Mucosa of rectum (tissue), 2 donors: Measurements from ENCODE around the gene YWHAQ.

ENCODE experiments used
- H3K27ac ChIP-seq, 2 donors: one replicate each; pipeline ENCODE4 v1.7.0; 2013; ENCODE audit warnings: inconsistent platforms in 2 of 2, low read depth in 2 of 2, low read length in 2 of 2
- H3K27me3 ChIP-seq, 2 donors: one replicate each; pipeline ENCODE4 v1.7.0; 2013; ENCODE audit warnings: low read length in 2 of 2; ENCODE audit not compliant: control insufficient read depth in 2 of 2, insufficient read depth in 2 of 2
- H3K36me3 ChIP-seq, 2 donors: one replicate each; pipeline ENCODE4 v1.7.0; 2013; ENCODE audit warnings: low read length in 2 of 2; ENCODE audit not compliant: control insufficient read depth in 2 of 2, insufficient read depth in 2 of 2
- H3K4me1 ChIP-seq, 2 donors: one replicate each; pipeline ENCODE4 v1.7.0; 2013; ENCODE audit warnings: low read length in 2 of 2, mild to moderate bottlenecking in 1 of 2; ENCODE audit not compliant: control insufficient read depth in 2 of 2, insufficient read depth in 2 of 2
- H3K4me3 ChIP-seq, 2 donors: one replicate each; pipeline ENCODE4 v1.7.0; 2013; ENCODE audit warnings: low read length in 2 of 2
- H3K9ac ChIP-seq, 2 donors: one replicate each; pipeline ENCODE4 v1.7.0; 2013; ENCODE audit warnings: low read length in 2 of 2, low read depth in 1 of 2, mild to moderate bottlenecking in 1 of 2
- H3K9me3 ChIP-seq, 2 donors: one replicate each; pipeline ENCODE4 v1.7.0; 2013; ENCODE audit warnings: low read length in 2 of 2; ENCODE audit not compliant: control insufficient read depth in 2 of 2
- donor health status: healthy.
- donor health status: Normal muscosa, but diverticular disease.

YWHAQ gene

DNA sequence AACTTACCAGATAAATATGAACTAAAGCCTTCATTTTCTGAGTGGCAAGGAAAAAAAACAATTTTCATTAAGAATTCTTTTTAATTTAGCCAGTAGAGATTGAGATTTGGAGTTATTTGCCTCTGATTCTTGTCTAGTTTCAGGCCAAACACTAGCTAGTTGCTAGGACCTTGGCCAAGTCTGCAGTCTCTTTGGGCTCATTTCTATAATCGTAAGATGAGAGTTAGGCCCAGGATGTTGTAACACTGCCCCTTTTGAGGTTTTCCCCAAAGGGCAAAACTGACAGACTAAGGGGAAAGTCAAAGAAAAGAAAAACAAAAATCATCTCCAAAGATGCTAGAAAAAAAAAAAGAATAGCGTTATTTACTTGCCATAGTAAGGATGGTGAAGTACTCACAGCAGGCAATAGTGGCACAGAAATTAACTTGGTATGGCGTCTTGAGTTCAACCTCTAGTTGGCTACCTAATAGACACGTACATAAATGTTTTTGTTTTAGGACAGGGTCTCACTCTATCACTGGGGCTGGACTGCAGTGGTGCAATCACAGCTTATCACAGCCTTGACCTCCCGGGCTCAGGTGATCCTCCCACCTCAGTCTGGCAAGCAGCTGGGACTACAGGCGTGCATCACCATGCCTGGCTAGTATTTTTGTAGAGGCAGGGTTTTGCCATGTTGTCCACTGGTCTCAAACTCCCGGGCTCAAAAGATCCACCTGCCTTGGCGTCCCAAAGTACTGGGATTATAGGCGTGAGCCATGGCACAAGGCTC lies 52.1 kb downstream of the YWHAQ start:
- H3K27me3 ChIP-seq = no peaks in the 10 kb centered on the region
- no peaks in the 10 kb centered on the region for H3K4me1 ChIP-seq
- H3K4me3 ChIP-seq = no peak overlapping the region
- H3K9ac ChIP-seq = no peak overlapping the region
- no peak overlapping the region for H3K27ac ChIP-seq
- H3K36me3 ChIP-seq = peaks cover 4 to 7% of the 10 kb centered on the region in 2 donors
- no peaks in the 10 kb centered on the region for H3K9me3 ChIP-seq

DNA sequence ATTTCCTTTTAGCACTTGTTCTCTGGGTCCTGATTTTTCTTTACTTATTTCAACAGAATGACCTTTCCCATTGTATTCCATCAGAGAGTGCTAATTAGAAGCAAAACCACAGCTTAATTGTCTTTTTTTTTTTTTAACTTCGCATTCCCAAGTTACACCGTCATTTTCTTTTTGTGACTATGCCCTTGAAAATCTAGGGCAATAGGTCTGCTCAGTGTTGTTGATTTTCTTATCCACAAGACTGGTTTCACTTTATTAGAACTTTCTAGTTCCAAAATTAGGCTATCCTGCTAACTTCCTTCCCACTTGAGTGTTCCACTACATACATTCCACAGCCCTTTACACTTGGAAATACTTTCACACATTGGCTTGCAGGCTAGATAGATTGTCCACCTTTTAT lies 56.5 kb downstream of the YWHAQ start:
- Histone ChIP-seq H3K9me3 (no peaks in the 10 kb centered on the region), H3K27ac (no peak overlapping the region), H3K27me3 (no peaks in the 10 kb centered on the region), H3K4me1 (no peaks in the 10 kb centered on the region), H3K36me3 (no peaks in the 10 kb centered on the region), H3K4me3 (no peak overlapping the region), H3K9ac (no peak overlapping the region)

DNA sequence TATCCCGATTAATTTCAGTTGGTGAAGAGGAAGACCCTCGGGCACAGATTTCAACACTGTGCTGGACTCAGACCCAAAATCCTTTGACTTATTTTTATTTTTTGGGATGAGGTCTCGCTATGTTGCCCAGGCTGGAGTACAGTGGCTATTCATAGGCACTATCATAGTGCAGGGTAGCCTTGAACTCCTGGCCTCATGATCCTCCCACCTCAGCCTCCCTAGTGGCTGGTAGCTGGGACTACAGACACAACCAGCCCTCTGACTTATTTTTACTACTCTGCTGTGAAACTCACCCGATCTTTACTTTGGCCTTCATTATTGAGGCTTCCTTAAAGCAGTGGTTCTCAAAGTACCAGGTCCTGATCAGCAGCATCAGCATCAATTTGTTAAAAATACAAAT lies 57.0 kb downstream of the YWHAQ start:
- Histone ChIP-seq H3K4me3 (no peak overlapping the region), H3K36me3 (no peaks in the 10 kb centered on the region), H3K9ac (no peak overlapping the region), H3K27ac (no peak overlapping the region), H3K27me3 (no peaks in the 10 kb centered on the region), H3K9me3 (no peaks in the 10 kb centered on the region), H3K4me1 (no peaks in the 10 kb centered on the region)

DNA sequence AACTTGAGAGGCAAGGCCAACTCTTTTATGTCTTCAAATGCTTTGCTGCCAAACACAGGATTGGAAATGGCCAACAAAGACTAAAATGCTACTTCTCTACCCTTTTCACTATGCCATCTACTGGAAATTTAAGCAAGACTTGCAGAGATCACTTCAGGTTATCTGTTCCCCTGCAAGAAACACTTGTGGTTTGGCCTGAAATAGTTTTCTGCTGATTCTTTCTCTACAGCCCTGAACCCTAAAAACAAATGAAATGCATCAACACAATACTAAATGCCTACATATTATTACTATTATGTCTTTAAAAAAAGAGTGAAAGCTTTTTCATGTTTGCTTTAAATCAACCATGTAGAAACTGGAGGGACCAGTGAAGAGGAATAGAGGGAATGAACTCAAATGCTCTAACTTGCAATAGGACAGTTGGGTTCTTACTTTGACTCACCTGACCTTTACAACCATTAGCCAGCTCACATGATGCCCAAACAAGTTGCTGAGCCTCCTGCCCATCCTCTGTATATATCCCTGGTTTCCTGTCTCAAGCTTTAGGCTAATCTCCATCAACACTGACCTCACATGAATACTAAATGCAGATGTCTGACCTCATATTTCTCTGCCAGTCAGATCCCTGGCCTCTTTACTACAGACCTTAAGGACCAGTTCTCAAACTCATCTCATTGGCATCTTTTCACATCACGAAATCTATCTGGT lies 57.6 kb downstream of the YWHAQ start:
- Histone ChIP-seq H3K9ac (no peak overlapping the region), H3K36me3 (no peaks in the 10 kb centered on the region), H3K27ac (no peak overlapping the region), H3K4me1 (no peaks in the 10 kb centered on the region), H3K9me3 (no peaks in the 10 kb centered on the region), H3K4me3 (no peak overlapping the region), H3K27me3 (no peaks in the 10 kb centered on the region)

DNA sequence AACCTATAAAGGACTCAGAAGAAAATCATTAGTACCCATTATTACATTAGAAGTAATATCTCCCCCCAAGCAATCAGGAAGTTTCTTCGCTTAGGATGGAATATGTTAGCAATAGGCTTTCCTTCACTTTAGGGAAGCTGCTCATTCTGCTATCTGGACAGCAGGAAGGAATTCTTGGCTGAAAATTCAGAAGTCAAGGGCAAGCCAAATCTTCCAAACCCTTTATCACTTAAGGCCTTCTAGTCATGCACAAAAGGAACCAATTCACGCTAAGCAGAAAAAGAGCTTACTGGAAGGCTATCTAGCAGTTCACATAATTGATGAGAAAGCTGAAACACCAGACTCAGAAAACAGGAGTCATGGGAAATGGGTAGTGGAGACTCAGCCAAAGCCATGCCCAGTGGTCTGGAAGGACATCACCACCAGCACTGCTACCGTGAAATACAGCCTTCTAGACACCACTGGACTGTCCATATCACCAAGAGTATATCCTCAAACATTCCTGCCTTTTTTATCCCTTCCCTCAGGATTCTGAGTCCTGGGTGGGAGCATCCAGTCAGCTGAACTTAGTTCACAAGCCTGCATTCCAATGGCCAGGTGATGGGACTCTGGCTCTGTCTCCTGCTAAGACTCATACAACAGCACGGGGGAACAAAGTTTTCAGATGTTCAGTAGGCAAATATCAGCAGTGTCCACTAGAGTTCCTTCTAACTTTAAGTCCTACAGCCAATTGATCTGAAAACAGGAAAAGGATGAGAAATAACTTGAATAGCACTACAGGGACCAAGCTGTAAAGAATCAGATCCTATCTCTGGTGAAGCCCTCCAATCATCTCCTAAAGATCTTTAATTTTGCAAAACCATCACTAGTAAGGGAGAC lies 60.4 kb downstream of the YWHAQ start:
- no peaks in the 10 kb centered on the region for H3K4me1 ChIP-seq
- H3K4me3 ChIP-seq = no peak overlapping the region
- no peaks in the 10 kb centered on the region for H3K9me3 ChIP-seq
- no peaks in the 10 kb centered on the region for H3K36me3 ChIP-seq
- no peak overlapping the region for H3K9ac ChIP-seq
- no peaks in the 10 kb centered on the region for H3K27me3 ChIP-seq
- H3K27ac ChIP-seq = no peak overlapping the region

DNA sequence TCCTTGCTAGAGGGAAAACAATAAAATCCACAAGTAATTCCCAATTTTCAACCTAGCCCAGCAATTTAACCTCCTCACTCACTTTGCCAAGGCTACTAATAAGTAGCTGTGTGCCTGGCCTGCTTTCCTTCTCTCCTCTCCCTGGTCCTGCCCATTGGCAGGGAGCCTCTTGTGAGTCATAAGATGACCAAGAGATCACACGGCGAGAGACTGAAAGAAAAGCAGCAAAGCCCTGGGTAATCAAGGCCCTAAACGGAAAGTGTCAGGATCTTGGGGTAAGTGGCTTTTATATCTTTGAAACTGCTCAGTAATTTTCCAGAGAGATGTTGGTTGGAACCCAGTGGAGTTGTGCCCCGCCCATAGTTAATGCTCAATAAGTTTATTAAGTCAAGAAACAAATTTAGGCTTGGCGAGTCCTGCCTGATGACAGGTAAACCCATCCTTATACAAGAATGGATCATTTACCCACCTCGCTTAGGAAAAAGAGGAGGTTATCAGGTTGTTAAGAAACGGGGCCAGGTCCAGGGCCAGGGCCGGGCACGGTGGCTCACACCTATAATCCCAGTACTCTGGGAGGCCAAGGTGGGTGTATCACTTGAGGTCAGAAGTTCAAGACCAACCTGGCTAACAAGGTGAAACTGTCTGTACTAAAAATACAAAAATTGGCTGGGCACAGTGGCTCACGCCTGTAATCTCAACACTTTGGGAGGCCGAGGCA lies 65.2 kb downstream of the YWHAQ start:
- H3K9me3 ChIP-seq = no peaks in the 10 kb centered on the region
- H3K27me3 ChIP-seq = no peaks in the 10 kb centered on the region
- no peaks in the 10 kb centered on the region for H3K36me3 ChIP-seq
- H3K9ac ChIP-seq = peak overlapping the region in 1 of 2 donors; percentile 26
- H3K4me3 ChIP-seq = no peak overlapping the region
- peaks cover 0 to 5% of the 10 kb centered on the region in 2 donors for H3K4me1 ChIP-seq
- peak overlapping the region; percentile 18 to 55 for H3K27ac ChIP-seq

DNA sequence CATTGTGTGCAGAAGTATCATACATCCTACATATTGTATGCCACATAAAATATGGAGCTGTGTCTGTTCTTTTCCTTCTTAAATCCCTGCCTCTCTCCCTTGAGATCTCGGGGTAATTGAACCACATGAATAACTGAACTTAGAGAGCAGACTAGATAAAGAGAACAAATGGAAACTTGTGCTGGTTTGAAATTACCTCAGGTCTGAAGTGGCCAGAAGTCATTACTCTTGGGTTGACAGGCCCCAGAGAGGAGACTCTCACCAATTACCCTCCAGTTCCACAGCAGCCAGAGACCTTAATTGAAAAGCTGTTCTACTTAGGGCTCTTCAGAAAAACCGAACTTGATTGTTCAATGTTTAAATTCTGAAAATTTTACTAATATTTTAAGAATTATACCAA lies 70.2 kb downstream of the YWHAQ start:
- H3K9me3 ChIP-seq = no peaks in the 10 kb centered on the region
- no peak overlapping the region for H3K27ac ChIP-seq
- no peak overlapping the region for H3K9ac ChIP-seq
- no peaks in the 10 kb centered on the region for H3K36me3 ChIP-seq
- no peaks in the 10 kb centered on the region for H3K27me3 ChIP-seq
- H3K4me1 ChIP-seq = peaks cover 5% of the 10 kb centered on the region in 2 donors
- H3K4me3 ChIP-seq = no peak overlapping the region

DNA sequence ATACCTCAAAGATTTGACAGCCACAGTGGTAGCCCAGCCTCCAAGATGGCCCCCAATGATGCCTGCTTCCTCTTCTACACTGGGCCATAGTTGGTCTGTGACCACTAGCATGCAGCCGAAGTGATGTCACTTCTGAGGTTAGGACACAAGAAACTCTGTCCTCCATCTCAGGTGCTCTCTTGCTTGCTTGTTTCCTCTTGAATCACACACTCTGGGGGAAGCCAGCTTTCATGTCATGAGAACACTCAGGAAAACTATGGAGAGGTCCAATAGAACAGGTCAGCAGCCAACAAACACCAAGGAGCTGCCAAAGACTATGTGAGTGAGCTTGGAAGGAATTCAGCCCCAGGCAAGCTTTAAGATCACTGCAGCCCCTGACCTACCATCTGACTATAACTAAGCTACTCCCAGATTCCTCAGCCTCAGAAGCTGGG lies 71.8 kb downstream of the YWHAQ start:
- H3K36me3 ChIP-seq = no peaks in the 10 kb centered on the region
- H3K9me3 ChIP-seq = no peaks in the 10 kb centered on the region
- no peak overlapping the region for H3K27ac ChIP-seq
- no peak overlapping the region for H3K9ac ChIP-seq
- peaks cover 11 to 13% of the 10 kb centered on the region in 2 donors for H3K4me1 ChIP-seq
- H3K27me3 ChIP-seq = no peaks in the 10 kb centered on the region
- no peak overlapping the region for H3K4me3 ChIP-seq

DNA sequence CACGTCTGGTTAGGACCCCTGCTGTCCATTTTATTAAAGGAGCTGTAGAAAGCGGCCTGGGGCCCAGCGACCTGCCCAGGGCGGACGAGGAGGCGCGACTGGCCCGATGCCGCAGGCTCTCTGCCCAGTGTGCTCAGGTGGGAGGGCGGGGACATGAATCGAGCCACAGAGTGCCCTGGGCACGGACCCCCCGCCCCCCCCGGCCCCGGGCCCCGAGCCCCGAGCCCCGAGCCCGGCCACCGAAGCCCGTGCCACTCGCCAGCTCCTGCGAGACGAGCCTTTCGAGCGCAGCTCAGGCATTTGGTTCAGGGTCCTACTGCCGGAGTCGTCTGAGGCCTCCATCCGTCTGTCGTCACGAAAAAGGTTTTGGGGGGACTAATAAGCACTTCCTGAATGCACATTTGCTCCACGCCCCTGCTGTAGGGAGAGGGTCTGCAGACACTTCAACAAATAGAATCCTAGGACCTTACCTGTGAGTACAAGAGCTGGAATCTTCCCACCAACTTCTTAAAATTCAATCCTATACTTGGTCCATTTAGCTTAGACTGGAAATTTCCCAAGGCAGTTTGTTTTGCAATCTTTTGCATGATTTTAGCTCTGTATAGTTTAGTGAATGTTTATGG lies 74.6 kb downstream of the YWHAQ start:
- Histone ChIP-seq H3K9me3 (no peaks in the 10 kb centered on the region), H3K36me3 (no peaks in the 10 kb centered on the region), H3K27ac (peak overlapping the region; percentile 97 to 98), H3K27me3 (no peaks in the 10 kb centered on the region), H3K4me1 (peaks cover 16 to 18% of the 10 kb centered on the region in 2 donors), H3K9ac (peak overlapping the region; percentile 95 to 96), H3K4me3 (peak overlapping the region; percentile 96 to 100)
